GM18873 (cell line): Measurements from ENCODE around the gene EPS8L1.

ENCODE experiments used
- ATAC-seq: cut with Tn5 transposase; IDR thresholded peaks from one replicate; pipeline ENCODE4 v1.9.1; 2021; ENCODE audit warnings: mild to moderate bottlenecking, moderate library complexity, moderate number of reproducible peaks; ENCODE audit not compliant: unreplicated experiment, low FRiP score

Gene EPS8L1

GRCh38 chr19:55079400-55080038, 3.9 kb downstream of the EPS8L1 start:
- no peak for ATAC-seq

DNA sequence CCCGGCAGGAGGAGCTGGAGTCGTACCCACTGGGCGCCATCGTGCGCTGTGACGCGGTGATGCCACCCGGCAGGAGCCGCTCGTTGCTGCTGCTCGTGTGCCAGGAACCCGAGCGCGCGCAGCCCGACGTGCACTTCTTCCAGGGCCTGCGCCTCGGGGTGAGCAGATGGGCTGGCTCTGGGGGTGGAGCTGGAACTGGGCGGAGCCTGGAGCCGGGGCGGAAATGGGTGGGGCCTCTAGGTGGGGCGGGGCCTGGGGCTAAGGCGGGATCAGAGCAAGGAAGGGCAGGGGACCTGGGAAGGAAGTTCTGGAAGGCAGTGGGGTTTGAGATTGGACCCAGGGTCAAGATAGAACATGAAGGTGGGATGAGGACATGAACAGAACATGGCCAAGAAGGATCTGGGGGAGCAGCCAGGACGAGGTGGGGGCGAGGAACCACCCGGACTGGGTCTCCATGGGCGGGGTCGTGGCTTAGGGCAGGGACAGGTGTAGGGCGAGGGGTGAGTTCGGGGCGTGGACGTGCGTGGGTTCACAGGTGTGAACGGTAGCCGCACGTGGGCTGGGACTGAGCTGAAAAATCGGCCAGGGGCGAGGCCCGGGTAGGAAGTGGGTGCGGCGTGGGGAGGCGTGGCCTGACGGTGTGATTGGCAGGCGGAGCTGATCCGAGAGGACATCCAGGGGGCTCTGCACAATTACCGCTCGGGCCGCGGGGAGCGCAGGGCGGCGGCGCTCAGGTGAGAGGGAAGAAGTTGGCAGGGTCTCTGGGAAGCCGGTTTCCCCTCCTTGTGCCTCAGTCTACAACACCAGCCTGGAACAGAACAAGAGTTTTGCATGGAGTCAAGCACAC, 4.7 kb downstream of the EPS8L1 start:
- ATAC-seq: no peak

DNA sequence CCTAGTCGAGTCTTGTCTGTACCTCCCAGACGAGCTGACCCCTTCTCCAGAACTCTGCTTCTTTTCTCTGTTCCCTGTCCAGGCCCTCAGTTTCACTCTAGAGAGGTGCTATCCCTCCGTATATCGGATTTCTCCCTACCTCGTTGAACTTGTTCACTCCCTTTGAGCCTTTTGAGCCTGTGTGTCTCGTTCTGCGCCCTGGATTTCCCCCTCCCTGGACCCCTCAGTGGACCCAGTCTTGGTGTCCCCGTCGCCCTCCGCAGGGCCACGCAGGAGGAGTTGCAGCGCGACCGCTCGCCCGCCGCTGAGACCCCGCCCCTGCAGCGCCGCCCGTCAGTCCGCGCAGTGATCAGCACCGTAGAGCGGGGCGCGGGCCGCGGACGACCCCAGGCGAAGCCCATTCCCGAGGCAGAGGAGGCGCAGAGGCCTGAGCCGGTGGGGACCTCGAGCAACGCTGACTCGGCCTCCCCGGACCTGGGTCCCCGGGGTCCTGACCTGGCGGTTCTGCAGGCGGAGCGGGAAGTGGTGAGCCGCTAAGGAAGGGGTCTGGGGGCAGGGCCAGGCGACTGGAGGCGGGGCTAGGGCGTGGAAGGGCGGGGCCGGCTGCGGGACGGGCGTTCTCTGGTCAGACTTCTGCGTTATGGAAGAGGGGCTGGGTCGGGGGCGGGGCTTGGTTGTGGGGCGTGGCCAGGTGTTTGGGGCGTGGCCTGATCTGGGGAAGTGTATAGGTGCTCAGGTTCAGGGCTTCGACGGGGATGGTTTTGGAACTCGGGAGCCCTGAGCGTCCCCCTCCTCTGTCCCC, 5.5 kb downstream of the EPS8L1 start:
- no peak for ATAC-seq

DNA sequence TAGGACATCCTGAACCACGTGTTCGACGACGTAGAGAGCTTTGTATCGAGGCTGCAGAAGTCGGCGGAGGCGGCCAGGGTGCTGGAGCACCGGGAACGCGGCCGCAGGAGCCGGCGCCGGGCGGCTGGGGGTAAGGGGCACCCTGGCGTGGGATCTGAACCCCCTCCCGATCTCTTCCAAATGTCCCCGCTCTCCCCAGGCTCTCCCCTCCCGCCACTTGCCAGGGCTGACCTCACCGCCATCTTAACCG, 6.0 kb downstream of the EPS8L1 start:
- no peak for ATAC-seq

GRCh38 chr19:55082020-55082851, 6.6 kb downstream of the EPS8L1 start:
- no peak for ATAC-seq

- ATAC-seq: no peak
These were observed 7.6 kb downstream of the EPS8L1 start for GRCh38 chr19:55083004-55083850.

DNA sequence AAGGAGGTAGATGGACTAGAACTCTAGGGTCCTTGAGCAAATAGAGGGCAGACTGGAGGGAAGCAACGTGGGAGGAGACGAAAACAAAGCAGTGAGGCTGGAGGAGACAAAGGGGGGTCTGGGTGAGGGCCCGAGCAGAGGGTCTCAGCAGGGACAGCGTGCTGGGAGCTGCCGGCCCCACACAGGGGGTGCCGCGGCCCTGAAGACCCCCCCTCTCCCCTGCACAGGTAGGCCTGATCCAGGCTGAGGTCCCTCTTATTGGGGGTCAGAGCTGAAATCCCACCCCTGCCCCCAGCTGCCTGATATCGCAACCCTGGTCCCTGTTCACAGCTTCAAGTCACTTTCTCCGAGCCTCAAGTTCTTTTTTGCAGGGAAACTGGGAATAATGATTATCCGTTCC, 8.7 kb downstream of the EPS8L1 start:
- ATAC-seq: no peak

GRCh38 chr19:55085923-55086715, 10.4 kb downstream of the EPS8L1 start:
- no peak for ATAC-seq

DNA sequence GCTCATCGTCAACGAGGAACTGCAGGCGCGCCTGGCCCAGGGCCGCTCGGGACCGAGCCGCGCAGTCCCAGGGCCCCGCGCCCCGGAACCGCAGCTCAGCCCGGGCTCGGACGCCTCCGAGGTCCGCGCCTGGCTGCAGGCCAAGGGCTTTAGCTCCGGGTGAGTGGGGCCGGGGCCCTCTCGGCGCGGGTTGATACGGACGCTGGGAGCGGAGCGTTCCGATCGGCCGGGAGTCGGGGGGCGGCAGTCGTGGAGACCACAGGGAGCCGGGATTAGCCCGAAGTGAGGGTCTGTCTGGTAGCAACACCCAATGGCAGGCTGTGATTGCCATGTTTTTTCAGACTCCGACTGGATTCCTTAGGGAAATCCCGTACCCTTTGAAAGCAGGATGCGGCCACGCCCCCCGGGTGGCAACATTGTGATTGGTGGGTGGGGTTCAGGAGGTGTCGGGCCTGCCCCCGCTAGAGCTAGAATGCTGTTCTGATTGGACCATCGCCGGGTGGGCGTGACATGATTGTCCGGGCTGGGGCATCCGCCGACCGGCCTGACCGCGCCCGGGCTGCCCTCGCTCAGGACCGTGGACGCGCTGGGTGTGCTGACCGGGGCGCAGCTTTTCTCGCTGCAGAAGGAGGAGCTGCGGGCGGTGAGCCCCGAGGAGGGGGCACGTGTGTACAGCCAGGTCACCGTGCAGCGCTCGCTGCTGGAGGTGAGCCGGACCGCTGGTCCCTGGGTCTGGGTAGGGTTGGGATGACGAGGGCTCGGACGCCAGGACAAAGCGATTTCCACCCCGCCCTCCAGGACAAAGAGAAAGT, 11.3 kb downstream of the EPS8L1 start:
- ATAC-seq: no peak

GRCh38 chr19:55087542-55087901, 11.9 kb downstream of the EPS8L1 start:
- ATAC-seq: no peak

DNA sequence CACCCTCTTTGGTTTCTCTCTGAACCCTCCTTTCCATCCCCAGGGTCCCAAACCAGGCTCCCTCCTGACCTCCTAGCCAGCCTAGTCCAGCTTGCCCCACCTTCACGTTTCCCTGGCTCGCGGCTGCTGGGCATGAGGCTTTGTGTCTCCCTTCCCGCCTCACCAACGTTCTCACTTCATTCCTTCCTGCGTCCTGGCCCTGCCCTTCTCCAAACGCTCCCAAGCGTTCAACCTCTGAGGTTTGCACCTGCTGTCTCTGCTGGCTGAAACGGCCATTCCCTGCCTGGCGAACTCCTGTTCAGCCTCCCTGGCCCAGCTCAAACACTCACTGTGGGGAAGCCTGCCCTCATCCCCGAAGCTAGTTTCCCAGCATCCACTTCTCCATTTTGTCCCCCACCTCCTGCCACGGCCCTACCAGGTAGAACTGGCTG, 12.4 kb downstream of the EPS8L1 start:
- no peak for ATAC-seq

GRCh38 chr19:55088543-55089341, 13.1 kb downstream of the EPS8L1 start:
- ATAC-seq: no peak

DNA sequence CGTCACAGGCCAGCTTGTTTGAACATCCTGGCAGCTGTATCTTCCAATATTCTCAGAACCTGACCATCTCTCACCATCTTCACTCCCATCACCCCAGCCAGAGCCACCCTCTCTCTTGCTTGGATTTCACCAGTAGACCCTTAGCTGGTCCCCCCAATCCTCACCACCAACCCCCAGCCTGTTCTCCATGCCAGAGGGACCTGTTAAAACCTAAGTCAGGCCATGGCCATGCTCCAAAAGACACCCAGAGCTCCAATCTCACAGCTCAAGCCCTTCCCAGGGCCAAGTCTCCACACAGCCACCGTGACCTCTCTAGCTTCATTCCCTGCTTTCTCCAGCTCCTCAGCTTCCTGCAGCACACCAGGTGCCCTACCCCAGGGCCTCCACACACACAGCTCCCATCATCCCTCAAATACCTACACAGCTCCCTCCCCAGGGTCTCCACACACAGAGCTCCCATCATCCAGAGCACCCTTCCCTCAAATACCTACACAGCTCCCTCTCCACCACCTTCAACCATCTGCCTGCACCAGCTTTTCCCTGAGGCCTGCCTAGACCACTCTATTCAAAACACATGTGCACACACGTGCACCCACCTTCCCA, 13.8 kb downstream of the EPS8L1 start:
- ATAC-seq: no peak

- ATAC-seq: no peak
These were observed 14.9 kb downstream of the EPS8L1 start for GRCh38 chr19:55090564-55090963.

GRCh38 chr19:55091126-55091910, 15.6 kb downstream of the EPS8L1 start:
- no peak for ATAC-seq

DNA sequence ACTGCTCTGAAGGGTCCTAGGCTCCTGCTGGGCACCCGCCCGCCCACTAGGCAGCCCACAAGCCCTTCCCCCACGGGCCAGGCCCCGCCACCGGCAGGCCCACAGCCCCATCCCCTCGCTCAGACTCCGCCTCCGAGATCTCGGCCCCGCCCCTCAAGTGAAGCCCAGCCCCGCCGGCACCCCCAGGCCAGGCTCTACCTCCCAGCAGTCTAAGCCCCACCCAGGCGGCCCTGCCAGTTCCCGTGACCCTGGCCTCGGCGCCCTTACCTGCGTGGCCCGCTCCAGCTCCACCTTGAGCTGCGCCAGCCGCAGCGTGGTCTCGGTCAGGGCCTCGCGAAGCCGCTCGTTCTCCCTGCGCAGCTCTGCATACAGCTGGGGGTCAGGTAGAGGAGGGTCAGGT, 16.3 kb downstream of the EPS8L1 start:
- ATAC-seq: no peak
